SK-N-DZ (cell line): ENCODE measurements around the gene FAM117A. TPM values are rescaled to one million over a fixed set of nuclear protein-coding genes. Genes with fewer than 3 reads are reported as not detected.
A peak's percentile ranks its signal among the peaks of the same experiment; 100 is the strongest.

Experiments used
- DNase-seq: peaks from one replicate; pipeline ENCODE4 v3.0.0-alpha.2; 2015; ENCODE audit warnings: low spot score
- polyA plus RNA-seq, 2 experiments: library from polyadenylated mRNA; depleted of rRNA; stranded (reverse); fragments of >200 nt; gene quantifications; 2 replicates each; pipeline ENCODE4 v1.2.3, GENCODE V29; 2014

The FAM117A gene, protein sequence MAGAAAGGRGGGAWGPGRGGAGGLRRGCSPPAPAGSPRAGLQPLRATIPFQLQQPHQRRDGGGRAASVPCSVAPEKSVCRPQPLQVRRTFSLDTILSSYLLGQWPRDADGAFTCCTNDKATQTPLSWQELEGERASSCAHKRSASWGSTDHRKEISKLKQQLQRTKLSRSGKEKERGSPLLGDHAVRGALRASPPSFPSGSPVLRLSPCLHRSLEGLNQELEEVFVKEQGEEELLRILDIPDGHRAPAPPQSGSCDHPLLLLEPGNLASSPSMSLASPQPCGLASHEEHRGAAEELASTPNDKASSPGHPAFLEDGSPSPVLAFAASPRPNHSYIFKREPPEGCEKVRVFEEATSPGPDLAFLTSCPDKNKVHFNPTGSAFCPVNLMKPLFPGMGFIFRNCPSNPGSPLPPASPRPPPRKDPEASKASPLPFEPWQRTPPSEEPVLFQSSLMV
- 7.5 and 9.1 TPM in 2 replicates for polyA plus RNA-seq (2014; cell fraction: cytosol; rRNA removed)
- 4.7 and 18.3 TPM in 2 replicates for polyA plus RNA-seq (2014; cell fraction: nucleus; rRNA removed)

DNA sequence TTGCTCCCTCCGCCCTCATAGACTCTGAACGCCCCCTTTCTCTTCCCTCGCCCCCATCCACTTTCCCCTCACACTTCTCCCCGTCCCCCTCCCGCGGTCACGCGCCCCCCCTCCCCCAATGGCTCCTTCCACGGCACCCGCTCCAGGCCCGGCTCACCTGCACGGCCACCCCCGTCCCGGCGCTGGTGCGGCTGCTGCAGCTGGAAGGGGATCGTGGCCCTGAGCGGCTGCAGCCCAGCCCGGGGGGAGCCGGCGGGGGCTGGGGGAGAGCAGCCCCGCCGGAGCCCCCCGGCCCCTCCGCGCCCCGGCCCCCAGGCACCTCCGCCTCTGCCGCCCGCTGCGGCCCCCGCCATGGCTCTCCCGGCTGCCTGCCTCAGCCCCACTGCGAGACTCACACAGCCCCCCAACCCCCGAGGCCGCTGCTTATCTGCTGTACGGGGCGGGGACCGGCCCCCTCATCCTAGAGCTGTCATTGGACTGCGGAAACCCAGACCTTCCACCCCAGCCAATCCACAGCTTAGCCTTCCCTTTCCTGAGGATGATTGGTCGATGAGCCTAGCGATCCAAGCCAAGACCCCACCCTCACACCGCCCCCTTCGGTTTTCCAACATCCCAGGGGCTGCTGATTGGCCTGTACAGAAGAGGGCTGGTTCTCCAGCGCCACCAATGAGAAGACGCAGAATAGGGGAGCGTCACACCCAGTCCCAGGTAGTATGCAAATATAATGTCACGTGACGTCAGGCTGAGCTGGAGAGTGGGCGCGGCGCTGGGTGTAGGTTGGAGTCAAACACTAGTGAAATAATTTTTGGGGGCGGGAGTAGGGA lies at the start of gene FAM117A:
TSS of gene FAM117A (minus strand) at position 397 of the 824 bp plus-strand sequence. CDS start at position 353, 44 bp downstream.
- DNase-seq, result peak; percentile 100

DNA sequence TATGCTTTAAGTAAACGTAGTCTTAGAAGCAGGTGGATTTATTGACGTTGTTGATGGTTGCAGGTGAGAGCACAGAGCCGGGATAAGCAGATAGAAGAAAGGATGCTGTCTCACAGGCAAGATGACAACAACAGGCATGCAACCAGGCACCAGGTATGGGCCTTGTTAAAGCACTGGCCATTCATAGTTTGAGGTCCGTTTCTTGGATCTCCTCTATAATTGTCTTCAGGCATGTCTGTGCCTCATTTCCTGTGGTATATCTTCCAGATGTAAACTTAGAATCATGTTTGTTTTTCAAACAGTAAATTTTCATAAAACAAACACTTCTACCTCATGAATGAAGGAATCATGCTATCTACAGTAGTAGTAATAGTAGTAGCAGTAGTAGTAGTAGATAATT lies 45.1 kb upstream of the FAM117A start:
- DNase-seq, result no peak

DNA sequence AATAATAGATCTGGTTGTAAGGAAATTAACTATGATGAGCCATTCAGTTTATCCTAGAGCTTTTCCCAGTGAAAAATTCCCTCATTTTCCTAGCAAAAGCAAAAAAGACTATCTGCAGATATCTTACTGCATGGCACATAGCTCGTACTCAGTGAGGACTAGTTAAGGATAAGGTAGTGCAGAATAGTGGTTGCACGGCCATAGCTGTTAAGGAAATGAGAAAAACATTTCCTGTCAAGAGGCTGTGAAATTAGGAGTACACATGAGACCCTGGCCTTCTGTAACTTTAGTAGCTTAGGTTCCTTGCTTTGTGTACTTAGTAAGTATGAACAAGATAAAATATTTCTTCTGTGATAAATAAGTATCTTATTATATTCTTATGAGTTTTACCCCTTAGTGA lies 34.8 kb upstream of the FAM117A start:
- DNase-seq, result no peak

DNA sequence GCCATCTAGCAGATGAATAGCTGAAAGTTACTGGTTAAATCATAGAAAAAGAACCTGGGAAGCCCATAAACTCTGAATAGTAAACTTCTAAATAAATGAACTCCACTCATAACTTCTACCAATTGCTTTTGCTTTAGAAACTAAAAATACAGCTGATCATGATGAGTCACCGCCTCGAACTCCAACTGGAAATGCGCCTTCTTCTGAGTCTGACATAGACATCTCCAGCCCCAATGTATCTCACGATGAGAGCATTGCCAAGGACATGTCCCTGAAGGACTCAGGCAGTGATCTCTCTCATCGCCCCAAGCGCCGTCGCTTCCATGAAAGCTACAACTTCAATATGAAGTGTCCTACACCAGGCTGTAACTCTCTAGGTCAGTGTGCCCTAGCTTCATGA lies 34.3 kb upstream of the FAM117A start:
- no peak for DNase-seq

DNA sequence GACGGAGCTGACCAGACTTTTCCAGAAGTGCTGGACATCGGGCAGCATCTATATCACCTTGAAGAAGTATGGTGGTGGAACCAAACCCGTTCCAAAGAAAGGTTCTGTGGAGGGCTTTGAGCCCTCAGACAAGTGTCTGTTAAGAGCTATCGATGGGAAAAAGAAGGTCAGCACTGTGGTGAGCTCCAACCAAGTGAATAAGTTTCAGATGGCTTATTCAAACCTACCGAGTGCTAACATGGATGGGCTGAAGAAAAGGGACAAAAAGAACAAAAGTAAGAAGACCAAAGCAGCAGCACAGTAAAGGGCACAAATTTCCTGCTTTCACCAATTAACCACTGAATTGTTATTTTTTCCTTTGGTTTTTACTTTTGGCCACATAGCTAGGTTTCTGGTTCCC lies 31.4 kb upstream of the FAM117A start:
- DNase-seq, result no peak

DNA sequence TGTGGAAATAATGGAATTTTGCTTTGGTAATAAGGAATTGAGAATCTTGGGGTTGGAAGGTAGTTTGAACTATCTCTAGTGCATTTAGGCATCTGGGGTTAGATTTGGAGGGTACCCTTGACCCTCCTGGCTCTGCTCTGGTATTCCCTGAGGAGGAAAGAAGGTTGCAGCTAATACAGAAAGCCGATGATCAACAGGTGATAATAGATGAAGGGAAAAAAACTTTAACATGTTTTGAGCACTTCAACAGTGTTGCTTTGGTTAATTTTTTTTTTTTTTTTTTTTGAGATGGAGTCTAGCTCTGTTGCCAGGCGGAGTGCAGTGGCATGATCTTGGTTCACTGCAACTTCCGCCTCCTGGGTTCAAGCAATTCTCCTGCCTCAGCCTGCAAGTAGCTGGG lies 29.4 kb upstream of the FAM117A start:
- DNase-seq, result no peak

DNA sequence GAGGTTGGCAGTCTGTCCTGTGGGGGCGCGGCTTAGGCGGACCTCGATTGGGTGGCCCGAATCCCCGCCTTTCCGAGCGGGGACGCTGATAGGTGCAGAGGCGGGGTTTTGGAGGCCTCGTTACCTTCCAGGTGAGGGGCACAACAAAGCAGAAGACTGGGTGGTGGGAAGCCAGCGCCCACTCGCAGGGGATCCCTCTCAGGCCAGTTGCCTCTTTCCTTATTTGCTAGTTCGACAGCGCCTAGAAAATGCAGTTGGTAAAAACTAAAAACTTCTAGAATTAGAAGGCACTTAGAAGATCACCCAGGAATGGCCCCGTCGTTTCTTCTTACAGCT lies 25.3 kb upstream of the FAM117A start:
- no peak for DNase-seq

DNA sequence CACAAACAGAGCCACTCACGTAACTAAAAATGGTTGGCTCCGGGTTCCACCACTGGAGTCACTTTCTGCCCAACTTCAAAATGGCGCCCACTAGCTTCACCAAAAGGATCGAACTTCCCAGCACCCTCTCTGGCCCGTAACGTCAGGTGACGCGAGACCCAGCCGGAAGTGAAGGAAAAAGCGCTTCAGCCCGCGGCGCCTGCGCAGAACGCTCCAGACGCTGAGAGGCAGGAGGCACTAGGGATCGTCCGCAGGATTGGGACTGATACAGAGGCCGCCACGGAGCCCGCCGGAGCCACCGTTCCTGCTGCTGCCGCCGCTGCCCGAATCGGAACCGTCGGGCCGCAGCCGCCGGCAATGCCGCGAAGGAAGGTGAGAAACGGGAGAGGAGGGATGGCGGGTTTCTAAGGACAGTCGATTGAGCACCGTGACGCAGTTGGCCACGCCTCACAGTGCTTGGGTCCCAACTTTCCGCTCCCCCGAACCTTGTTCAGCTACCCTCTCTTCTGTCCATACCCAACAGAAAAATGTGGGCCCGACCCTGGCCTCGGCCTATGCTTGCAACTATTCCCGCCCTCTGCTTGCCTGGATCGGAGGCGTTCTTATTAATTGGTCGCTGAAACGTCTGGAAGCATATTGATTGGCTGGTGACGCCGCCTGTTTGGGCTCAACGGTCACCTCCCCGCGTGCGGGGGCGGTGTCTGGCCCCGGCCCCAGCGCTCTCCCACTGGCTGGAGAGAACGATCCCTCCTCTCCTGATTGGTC lies 24.7 kb upstream of the FAM117A start, which contains the start of gene KAT7:
TSS of gene KAT7 (plus strand) at position 204 of the 765 bp plus-strand sequence. CDS start at position 358, 154 bp downstream.
- peak; percentile 100 for DNase-seq

DNA sequence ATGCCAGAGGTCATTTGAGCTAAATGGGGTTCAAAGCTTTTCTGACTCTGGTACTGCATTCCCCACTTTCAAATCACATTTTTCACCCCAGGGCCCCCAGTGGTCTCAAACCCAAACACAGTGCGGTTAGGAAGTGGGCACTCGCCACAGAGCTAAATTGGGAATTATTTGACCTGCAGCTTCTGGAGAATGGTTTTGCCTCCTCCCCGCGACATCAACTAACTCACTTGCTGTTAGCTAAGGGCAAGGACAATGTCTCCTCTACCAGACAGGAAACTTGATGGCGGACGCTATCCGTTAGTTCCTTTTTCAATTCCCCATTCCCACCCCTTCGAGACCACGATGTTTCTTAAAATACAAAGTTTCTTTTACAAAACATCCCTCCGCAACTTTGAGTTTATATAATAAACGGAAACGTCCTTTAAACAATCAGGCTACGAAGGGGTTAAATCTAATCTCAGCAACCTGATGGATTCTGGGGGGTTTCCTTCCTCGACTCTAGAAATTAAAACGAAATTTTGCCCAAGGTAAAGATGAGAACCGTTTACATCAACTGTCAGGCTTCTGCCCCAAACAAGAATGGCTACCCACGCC lies 24.1 kb upstream of the FAM117A start:
- no peak for DNase-seq

DNA sequence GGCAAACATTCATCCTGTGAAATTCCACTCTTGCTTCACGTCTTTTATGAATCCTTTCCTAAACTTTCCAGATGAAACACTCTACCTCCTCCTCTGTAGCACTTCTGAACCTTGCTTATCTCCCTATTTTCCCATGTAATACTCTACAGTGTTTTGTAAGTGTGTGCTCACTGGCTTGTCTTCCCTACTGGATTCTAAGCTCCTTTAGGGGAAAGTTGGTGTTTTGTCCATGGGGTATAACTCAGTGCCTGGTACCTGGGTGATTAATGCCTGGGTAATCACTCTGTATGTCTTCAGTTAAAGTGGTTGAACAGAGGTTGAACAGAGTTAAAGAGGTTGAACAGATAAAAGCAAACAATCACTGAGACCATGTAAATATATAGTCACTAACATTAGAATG lies 20.7 kb upstream of the FAM117A start:
- no peak for DNase-seq

DNA sequence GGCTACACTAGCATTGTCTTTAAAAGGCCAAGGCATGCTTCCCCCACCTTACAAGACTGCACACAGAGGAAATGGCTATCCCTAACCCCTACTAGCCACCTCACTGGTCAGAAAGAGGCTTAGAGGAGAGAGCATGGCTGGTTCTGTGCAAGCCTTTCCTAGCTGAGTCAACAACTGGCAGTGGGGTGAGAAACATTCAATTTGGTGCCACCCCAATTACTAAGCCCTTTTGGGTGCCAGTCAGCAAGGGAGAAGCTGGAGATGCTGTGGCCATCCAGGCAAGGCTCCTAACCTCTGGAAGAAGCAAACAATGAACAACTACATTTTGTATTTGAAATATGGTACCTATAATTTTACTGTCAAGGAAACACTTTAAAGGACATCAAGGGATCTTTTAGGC lies 19.9 kb upstream of the FAM117A start:
- no peak for DNase-seq

DNA sequence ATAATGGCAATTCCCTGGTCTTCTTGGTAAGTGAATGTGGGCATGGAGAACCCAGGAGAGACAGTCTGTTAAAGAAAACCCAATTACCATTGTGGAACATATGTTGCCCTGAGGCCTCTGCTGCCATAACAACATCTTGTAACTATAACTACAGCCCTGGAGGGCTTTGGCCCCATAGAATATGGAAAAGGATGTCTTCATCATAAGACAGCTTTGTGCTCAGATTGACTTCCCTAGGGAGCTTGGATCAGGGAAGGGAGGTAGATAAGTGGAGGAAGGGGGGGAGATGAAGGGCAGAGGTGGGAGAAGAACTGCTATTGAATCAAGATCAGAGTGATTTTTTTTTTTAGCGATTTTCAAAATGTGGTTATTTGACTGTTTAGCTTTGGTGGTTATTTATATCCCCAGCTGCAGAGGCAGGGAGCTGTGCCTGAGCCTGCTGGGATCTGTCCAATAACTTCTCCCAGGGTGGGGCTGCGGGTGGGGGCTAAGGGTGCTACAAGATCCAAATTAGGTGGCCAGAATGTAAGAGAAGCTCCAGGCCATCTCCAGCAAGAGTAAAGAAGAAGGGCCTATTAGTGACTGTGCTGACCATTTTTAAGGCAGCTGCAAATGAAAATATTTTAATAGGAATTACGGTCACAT lies 19.3 kb upstream of the FAM117A start:
- peak; percentile 47 for DNase-seq

DNA sequence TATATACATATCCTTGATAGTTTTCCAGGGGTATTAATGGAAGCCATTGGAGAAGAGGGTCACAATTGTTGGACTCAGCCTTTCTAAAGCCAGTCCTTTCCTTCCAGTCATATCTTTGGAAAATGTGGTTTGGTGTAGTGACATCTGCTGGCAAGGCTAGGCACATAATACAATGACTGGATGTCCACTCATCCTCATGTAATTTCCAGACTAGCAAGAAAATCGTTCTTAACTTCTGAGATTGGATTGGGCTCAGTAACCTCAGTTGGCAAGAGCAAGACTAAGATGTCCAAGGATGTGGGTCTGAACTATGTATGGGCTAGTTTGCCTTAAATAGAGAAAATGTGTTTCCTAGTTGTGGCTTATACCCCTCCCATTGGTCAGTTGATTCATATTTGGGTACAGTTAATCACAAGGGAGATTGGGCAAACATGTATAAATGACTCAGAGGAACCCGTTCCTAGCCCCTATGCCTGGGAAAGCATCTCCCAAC lies 15.9 kb upstream of the FAM117A start:
- peak; percentile 35 for DNase-seq

DNA sequence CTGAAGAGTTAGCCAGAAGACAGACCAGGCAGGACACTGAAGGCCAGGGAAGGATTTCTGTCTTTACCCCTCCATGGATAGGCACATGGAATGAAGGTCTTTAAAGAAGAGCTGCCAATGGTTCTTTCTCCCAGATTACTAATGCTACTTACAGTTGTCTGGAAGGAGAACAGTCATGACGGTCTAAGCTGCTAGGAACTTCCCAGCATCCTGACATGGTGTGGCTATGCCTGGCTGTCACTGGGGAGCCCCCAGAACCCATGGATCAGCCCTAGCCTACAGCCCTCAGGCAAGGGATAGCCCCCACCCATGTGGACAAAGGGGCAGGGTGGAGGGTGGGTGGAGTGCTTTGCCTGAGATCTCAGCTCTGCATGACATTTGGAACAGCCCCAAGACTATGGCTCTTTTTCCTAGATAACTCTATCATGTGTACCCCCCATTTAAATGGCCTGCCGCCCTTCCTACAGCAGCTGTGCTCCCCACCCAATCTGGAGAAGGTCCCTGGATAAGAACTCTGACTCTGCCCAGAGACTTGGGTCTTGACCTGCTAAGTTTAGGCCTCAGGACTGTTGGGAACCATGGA lies 15.3 kb upstream of the FAM117A start:
- DNase-seq, result no peak

DNA sequence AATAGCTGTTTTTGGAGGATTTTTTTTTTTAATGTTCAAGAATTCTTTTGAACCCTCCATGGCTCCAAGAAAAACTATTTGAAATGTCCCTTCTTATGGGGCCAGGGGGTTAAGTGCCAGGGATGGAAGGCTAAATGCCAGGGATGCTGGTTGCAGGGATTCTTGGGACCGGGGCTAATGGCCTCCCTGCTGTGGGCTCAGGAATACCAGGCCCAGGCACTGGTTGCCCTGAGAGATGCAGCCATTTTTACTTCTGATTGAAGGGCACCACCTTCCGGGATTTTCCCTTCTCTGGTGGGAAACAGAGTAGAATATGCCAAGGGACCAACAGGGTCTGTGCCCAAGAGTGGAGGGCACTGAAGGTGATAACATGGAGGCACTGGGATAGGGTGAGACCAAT lies 13.6 kb upstream of the FAM117A start:
- no peak for DNase-seq

DNA sequence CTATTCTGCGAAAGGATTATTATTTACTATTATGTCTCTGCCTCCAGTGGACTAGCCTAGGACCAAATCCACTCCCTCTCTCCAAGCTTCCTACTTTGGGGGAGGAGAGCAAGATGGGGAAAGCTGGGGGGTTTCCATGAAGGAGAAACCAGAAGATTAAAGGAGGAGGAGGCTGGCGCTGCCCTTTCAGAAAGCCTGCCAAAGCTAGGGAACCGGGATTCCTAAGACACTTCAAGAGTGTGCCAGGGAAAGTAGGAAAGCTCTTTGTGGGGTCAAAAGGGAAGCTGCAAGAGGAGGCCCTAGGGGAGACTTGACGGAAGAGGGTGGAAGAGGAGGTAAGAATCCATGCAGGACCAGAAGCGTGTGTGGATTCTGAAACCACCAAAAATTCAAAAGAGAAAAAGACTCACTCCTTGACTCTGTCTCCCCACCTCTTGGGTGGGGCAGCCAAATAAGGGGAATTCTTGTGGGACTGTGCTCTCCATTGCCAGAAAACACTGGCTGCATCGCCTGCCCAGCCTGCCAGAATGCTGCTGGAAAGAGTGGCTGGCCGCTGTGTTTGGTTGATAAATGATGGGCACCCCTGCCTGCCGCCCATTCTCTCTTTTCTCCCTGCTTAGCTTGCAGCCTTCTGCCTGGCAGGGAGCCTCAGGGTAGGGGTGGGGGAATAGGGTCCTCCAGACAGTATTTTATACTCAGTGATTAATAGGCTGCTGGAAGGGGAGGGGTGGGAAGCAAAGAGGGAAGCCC lies 12.8 kb upstream of the FAM117A start:
- DNase-seq, result no peak

DNA sequence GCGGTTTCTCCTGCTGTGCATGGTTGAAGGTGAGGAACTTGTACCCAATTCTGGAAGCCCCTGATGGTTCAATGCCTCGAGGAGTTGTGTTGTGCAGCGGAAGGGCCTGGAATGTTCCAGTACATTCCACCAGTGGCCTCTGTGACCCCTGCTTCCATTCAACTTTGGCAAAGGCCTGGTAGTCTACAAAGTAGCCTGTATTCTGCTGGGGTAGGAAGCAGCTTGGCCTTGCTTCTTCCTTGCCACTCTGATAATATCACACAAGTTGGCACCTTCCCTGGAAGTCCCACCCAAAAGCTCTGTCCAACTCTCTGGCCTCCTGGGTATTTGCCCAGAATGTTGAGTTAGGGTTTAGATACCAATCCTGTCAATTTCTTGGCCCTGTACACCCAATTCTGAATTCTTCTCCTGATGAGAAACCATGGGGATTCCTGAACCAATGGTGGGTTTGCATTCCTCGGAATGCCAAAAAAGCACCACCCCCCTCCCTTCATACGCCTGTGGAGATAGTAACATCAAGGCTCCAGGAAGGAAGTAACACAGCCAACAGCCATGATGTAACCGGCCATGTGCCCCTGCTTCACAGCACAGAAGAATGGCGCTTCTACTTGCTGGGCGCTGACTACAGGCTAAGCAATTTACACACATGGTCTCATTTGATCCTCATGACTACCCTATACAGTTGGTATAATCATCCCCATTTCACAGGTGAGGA lies 11.8 kb upstream of the FAM117A start:
- no peak for DNase-seq

DNA sequence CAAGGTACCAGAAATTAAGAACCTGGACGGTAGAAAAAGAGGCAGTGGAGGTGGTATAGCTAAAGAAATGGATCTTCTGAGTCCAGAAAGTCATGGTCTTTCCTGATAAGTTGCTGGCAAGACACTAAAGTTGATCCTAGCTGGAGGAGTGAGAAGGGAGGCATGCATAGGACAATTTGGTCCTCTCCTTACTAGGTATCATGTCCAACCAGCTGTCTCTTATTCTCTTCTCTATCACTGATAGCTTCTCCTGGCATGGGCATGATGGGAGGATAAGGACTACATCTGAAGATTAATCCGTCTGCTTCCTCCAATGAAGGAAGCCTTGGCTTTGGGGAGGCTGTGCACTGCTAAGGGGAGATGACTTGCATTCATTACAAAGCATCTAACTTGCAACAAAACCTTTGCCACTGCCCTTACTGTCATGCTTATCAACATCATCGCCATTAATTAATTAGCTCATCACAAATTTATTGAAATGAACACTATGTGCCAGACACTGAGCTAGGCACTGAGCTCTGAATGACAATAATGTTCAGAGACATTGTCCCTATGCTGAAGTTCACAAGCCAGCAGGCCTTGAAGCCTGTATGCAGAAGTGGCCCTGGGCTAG lies 3.1 kb upstream of the FAM117A start:
- no peak for DNase-seq
